Neural cell (in vitro differentiated cells): ENCODE measurements around the gene UBE2K. TPM values are rescaled to one million over a fixed set of nuclear protein-coding genes. Genes with fewer than 3 reads are reported as not detected.

ENCODE experiments used
- H2AFZ ChIP-seq: fragments of 200-600, 300-800 bp; sonication (generic), shearing (Covaris generic); 2 replicates; pipeline ENCODE4 v1.6.0; 2014; ENCODE audit warnings: low read depth, mild to moderate bottlenecking, antibody characterized with exemption, low read length, moderate library complexity
- H3F3A ChIP-seq: fragments of 200-600 bp; shearing (Covaris generic); 2 replicates; pipeline ENCODE4 v1.6.1; 2016; ENCODE audit warnings: mild to moderate bottlenecking, moderate library complexity, mixed read lengths, antibody characterized with exemption, low read length; ENCODE audit not compliant: insufficient read depth, poor library complexity, severe bottlenecking
- H3K27ac ChIP-seq: fragments of 200-600, 300-800 bp; sonication (generic), shearing (Covaris generic); 2 replicates; pipeline ENCODE4 v1.5.1; 2014; ENCODE audit warnings: mild to moderate bottlenecking, low read length, moderate library complexity
- H3K27me3 ChIP-seq: fragments of 300-800, 200-600 bp; sonication (generic), shearing (Covaris generic); 2 replicates; pipeline ENCODE4 v1.6.0; 2014; ENCODE audit warnings: mild to moderate bottlenecking, low read depth, low read length, moderate library complexity; ENCODE audit not compliant: insufficient read depth
- H3K36me3 ChIP-seq: fragments of 300-800, 200-600 bp; sonication (generic), shearing (Covaris generic); 2 replicates; pipeline ENCODE4 v1.5.1; 2014; ENCODE audit warnings: mild to moderate bottlenecking, antibody characterized with exemption, low read length, moderate library complexity; ENCODE audit not compliant: insufficient read depth
- H3K4me2 ChIP-seq: fragments of 300-800, 200-600 bp; sonication (generic), shearing (Covaris generic); 2 replicates; pipeline ENCODE4 v1.6.0; 2014; ENCODE audit warnings: mild to moderate bottlenecking, low read length
- H3K4me3 ChIP-seq: fragments of 300-800, 200-600 bp; sonication (generic), shearing (Covaris generic); 2 replicates; pipeline ENCODE4 v1.5.1; 2014; ENCODE audit warnings: mild to moderate bottlenecking, low read length, moderate library complexity
- H3K79me2 ChIP-seq: fragments of 200-600 bp; shearing (Covaris generic); replicated peaks from 2 replicates; pipeline ENCODE4 v1.6.0; 2014; ENCODE audit warnings: mild to moderate bottlenecking, low read length, moderate library complexity; ENCODE audit not compliant: insufficient read depth
- H3K9ac ChIP-seq: fragments of 300-800, 200-600 bp; sonication (generic), shearing (Covaris generic); 2 replicates; pipeline ENCODE4 v1.6.1; 2016; ENCODE audit warnings: mild to moderate bottlenecking, low read length, mixed read lengths
- H3K9me2 ChIP-seq: fragments of 200-600 bp; shearing (Covaris generic); 2 replicates; pipeline ENCODE4 v1.6.1; 2016; ENCODE audit warnings: mild to moderate bottlenecking, low read length, mixed read lengths; ENCODE audit not compliant: insufficient read depth
- H3K9me3 ChIP-seq: fragments of 200-600, 300-800 bp; sonication (generic), shearing (Covaris generic); 2 replicates; pipeline ENCODE4 v1.6.1; 2016; ENCODE audit warnings: mild to moderate bottlenecking, mixed run types, low read length, moderate library complexity, mixed read lengths
- H4K20me1 ChIP-seq: fragments of 200-600 bp; shearing (Covaris generic); 2 replicates; pipeline ENCODE4 v1.6.1; 2016; ENCODE audit warnings: mild to moderate bottlenecking, mixed run types; ENCODE audit not compliant: insufficient read depth
- EP300 ChIP-seq: fragments of 450-650 bp; conservative IDR thresholded peaks from 2 replicates; pipeline ENCODE4 v1.6.1; 2014; ENCODE audit warnings: antibody characterized with exemption, mild to moderate bottlenecking, moderate library complexity; ENCODE audit not compliant: poor library complexity, severe bottlenecking
- EZH2 ChIP-seq: fragments of 200-600, 300-800 bp; shearing (Covaris generic), sonication (generic); IDR thresholded peaks from 2 replicates; pipeline ENCODE4 v1.6.1; 2014; ENCODE audit warnings: antibody characterized with exemption, low read length, borderline replicate concordance, mild to moderate bottlenecking; ENCODE audit not compliant: insufficient read depth, poor library complexity, severe bottlenecking
- MXI1 ChIP-seq: fragments of 450-650 bp; conservative IDR thresholded peaks from 2 replicates; pipeline ENCODE4 v1.6.1; 2014; ENCODE audit warnings: antibody characterized with exemption, mild to moderate bottlenecking; ENCODE audit not compliant: poor library complexity, severe bottlenecking
- POLR2AphosphoS5 ChIP-seq: IDR thresholded peaks from 2 replicates; pipeline ENCODE4 v1.6.1; 2012
- RAD21 ChIP-seq: fragments of 450-650 bp; conservative IDR thresholded peaks from 2 replicates; pipeline ENCODE4 v1.6.1; 2014; ENCODE audit warnings: antibody characterized with exemption, mild to moderate bottlenecking, moderate library complexity
- REST ChIP-seq: IDR thresholded peaks from 2 replicates; pipeline ENCODE4 v1.6.1; 2012; ENCODE audit warnings: borderline replicate concordance
- SMC3 ChIP-seq: fragments of 450-650 bp; conservative IDR thresholded peaks from 2 replicates; pipeline ENCODE4 v1.6.1; 2014; ENCODE audit warnings: antibody characterized with exemption, mild to moderate bottlenecking, moderate library complexity; ENCODE audit not compliant: poor library complexity
- TAF1 ChIP-seq: IDR thresholded peaks from 2 replicates; pipeline ENCODE4 v1.6.1; 2012; ENCODE audit warnings: low read depth
- polyA plus RNA-seq: library from polyadenylated mRNA; depleted of rRNA; stranded (reverse); fragments of >200 nt; gene quantifications from 2 replicates; pipeline ENCODE4 v1.2.3, GENCODE V29; 2014
- TF ChIP-seq, protein P1 (sequence below): fragments of 450-650 bp; IDR thresholded peaks from 2 replicates; pipeline ENCODE4 v1.5.1; 2014; ENCODE audit warnings: antibody characterized with exemption, mild to moderate bottlenecking, moderate library complexity; ENCODE audit not compliant: poor library complexity, severe bottlenecking

The UBE2K gene
- polyA plus RNA-seq, 1 donor from 2014 or later: 45.8 TPM

DNA sequence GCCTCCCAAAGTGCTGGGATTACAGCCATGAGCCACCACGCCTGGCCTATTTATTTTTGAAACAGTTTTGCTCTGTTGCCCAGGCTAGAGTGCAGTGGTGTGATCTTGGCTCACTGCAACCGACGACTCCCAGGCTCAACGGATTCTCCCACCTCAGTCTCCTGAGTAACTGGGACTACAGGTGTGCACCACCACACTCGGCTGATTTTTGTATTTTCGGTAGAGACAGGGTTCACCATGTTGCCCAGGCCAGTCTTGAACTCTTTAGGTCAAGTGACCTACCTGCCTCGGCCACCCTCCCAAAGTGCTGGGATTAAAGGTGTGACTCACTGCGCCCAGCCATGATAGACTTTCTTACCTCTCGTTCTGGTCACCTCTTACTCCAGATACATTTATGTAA, 124.0 kb downstream of the UBE2K start:
- H3K4me3 ChIP-seq: no peak overlapping the region
- TF ChIP-seq, protein P1, sequence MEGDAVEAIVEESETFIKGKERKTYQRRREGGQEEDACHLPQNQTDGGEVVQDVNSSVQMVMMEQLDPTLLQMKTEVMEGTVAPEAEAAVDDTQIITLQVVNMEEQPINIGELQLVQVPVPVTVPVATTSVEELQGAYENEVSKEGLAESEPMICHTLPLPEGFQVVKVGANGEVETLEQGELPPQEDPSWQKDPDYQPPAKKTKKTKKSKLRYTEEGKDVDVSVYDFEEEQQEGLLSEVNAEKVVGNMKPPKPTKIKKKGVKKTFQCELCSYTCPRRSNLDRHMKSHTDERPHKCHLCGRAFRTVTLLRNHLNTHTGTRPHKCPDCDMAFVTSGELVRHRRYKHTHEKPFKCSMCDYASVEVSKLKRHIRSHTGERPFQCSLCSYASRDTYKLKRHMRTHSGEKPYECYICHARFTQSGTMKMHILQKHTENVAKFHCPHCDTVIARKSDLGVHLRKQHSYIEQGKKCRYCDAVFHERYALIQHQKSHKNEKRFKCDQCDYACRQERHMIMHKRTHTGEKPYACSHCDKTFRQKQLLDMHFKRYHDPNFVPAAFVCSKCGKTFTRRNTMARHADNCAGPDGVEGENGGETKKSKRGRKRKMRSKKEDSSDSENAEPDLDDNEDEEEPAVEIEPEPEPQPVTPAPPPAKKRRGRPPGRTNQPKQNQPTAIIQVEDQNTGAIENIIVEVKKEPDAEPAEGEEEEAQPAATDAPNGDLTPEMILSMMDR: no peak
- no peak for TF ChIP-seq RAD21
- no peak for TF ChIP-seq MXI1
- no peak for TF ChIP-seq EZH2
- TF ChIP-seq EP300: no peak
- no peak for TF ChIP-seq REST
- TF ChIP-seq SMC3: no peak
- no peak for TF ChIP-seq TAF1
- TF ChIP-seq POLR2AphosphoS5: no peak

GRCh38 chr4:39822662-39823061, 124.7 kb downstream of the UBE2K start:
- no peaks in the 10 kb centered on the region for H3K27me3 ChIP-seq
- no peak overlapping the region for H3K4me3 ChIP-seq
- no peaks in the 10 kb centered on the region for H3K36me3 ChIP-seq
- TF ChIP-seq RAD21 (no peak), EP300 (no peak), MXI1 (no peak), SMC3 (no peak), POLR2AphosphoS5 (no peak)
- no peak overlapping the region for H3K9ac ChIP-seq
- no peak overlapping the region for H3K4me2 ChIP-seq
- H2AFZ ChIP-seq: no peak overlapping the region
- H3K79me2 ChIP-seq: no peaks in the 10 kb centered on the region
- no peaks in the 10 kb centered on the region for H3F3A ChIP-seq
- no peak overlapping the region for H3K27ac ChIP-seq
- H4K20me1 ChIP-seq: no peaks in the 10 kb centered on the region
- no peaks in the 10 kb centered on the region for H3K9me2 ChIP-seq
- H3K9me3 ChIP-seq: no peaks in the 10 kb centered on the region

More for the DNA sequence above, 124.0 kb downstream of the UBE2K start:
- no peaks in the 10 kb centered on the region for H3F3A ChIP-seq
- no peaks in the 10 kb centered on the region for H3K9me2 ChIP-seq
- H3K4me2 ChIP-seq: no peak overlapping the region
- no peaks in the 10 kb centered on the region for H3K9me3 ChIP-seq
- H3K27me3 ChIP-seq: no peaks in the 10 kb centered on the region
- H3K79me2 ChIP-seq: no peaks in the 10 kb centered on the region
- no peak overlapping the region for H3K27ac ChIP-seq
- H4K20me1 ChIP-seq: no peaks in the 10 kb centered on the region
- H3K9ac ChIP-seq: no peak overlapping the region
- H2AFZ ChIP-seq: no peak overlapping the region
- no peaks in the 10 kb centered on the region for H3K36me3 ChIP-seq

DNA sequence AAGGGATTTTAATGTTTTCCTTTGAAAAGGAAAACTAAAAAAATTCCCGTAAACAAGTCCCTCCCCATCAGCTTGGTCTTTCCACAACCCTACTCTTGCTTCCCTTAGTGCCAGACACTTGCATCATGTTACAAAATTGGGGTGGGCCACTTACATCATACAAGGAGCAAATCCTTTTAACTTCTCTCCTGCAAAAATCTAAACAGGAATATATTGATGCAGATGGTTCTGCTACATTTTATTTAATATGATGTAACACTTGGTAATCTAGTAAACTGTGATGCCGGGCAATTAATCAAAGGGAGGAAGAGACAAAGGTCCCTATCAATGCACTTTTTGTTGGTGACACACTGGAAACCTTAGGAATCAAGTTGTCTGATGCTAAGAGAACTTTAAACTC, 125.3 kb downstream of the UBE2K start:
- H4K20me1 ChIP-seq: no peaks in the 10 kb centered on the region
- H3K9me2 ChIP-seq: no peaks in the 10 kb centered on the region
- no peak overlapping the region for H2AFZ ChIP-seq
- H3K9me3 ChIP-seq: no peaks in the 10 kb centered on the region
- no peak for TF ChIP-seq SMC3
- TF ChIP-seq MXI1: no peak
- TF ChIP-seq TAF1: no peak
- TF ChIP-seq EP300: no peak
- TF ChIP-seq REST: no peak
- TF ChIP-seq RAD21: no peak
- H3K9ac ChIP-seq: no peak overlapping the region
- H3K4me2 ChIP-seq: no peak overlapping the region
- no peaks in the 10 kb centered on the region for H3K27me3 ChIP-seq
- no peak overlapping the region for H3K27ac ChIP-seq
- H3K79me2 ChIP-seq: no peaks in the 10 kb centered on the region
- H3K36me3 ChIP-seq: no peaks in the 10 kb centered on the region
- no peak overlapping the region for H3K4me3 ChIP-seq
- no peaks in the 10 kb centered on the region for H3F3A ChIP-seq
